HT1080 (cell line): ENCODE data around the gene ERF. TPM values are rescaled to one million over a fixed set of nuclear protein-coding genes. Genes with fewer than 3 reads are reported as not detected.

Source experiments
- DNase-seq: peaks from one replicate; pipeline ENCODE4 v3.0.0-alpha.2; 2015; ENCODE audit warnings: low read depth
- polyA plus RNA-seq, 2 experiments: library from polyadenylated mRNA; depleted of rRNA; stranded (reverse); fragments of >200 nt; gene quantifications; 2 replicates each; pipeline ENCODE4 v1.2.3, GENCODE V29; 2015
- total RNA-seq: library from RNA; depleted of rRNA; stranded (reverse); fragments of >200 nt; shearing (Covaris generic); gene quantifications from 2 replicates; pipeline ENCODE4 v1.2.3, GENCODE V29; 2014; rRNA removed

ERF gene
- 73.0 and 102 TPM in 2 replicates for total RNA-seq
- 70.3 and 81.1 TPM in 2 replicates for polyA plus RNA-seq (2015; cell fraction: cytosol; rRNA removed)
- polyA plus RNA-seq (2015; cell fraction: nucleus; rRNA removed) = 126 and 550 TPM in 2 replicates

GRCh38 chr19:42254850-42255765 is at the start of gene ERF:
Gene ERF (minus strand): TSS chr19:42255128. CDS start chr19:42254999, 129 bp downstream.
- peak; percentile 85 for DNase-seq

- DNase-seq = no peak
Observed at GRCh38 chr19:42303876-42304275, 48.9 kb upstream of the ERF start.

- no peak for DNase-seq
Observed at GRCh38 chr19:42303101-42303464, 48.2 kb upstream of the ERF start.

GRCh38 chr19:42301646-42302203 is 46.8 kb upstream of the ERF start, which contains the start of gene PRR19:
Gene PRR19 (plus strand): TSS chr19:42302132. CDS start chr19:42309585, 7,453 bp downstream.
- DNase-seq = no peak

- DNase-seq = no peak
Observed at GRCh38 chr19:42297039-42297438, 42.1 kb upstream of the ERF start.

- peak; percentile 60 for DNase-seq
Observed at GRCh38 chr19:42295831-42296525, 41.0 kb upstream of the ERF start.

GRCh38 chr19:42295342-42295741 is 40.4 kb upstream of the ERF start:
- no peak for DNase-seq

GRCh38 chr19:42294471-42295137 is 39.7 kb upstream of the ERF start:
- DNase-seq = no peak

- no peak for DNase-seq
Observed at GRCh38 chr19:42293948-42294347, 39.0 kb upstream of the ERF start.

- no peak for DNase-seq
Observed at GRCh38 chr19:42293540-42293939, 38.6 kb upstream of the ERF start.

GRCh38 chr19:42292963-42293362 is 38.0 kb upstream of the ERF start:
- no peak for DNase-seq

GRCh38 chr19:42292042-42292960 is 37.4 kb upstream of the ERF start:
- DNase-seq = no peak

GRCh38 chr19:42291435-42291810 is 36.5 kb upstream of the ERF start:
- no peak for DNase-seq

- DNase-seq = peak; percentile 44
Observed at GRCh38 chr19:42290523-42291434, 35.9 kb upstream of the ERF start.

- no peak for DNase-seq
Observed at GRCh38 chr19:42290136-42290522, 35.2 kb upstream of the ERF start.

GRCh38 chr19:42289556-42290041 is 34.7 kb upstream of the ERF start:
- DNase-seq = no peak

GRCh38 chr19:42288881-42289555 is 34.1 kb upstream of the ERF start:
- DNase-seq = no peak

GRCh38 chr19:42288387-42288786 is 33.5 kb upstream of the ERF start:
- DNase-seq = no peak

- no peak for DNase-seq
Observed at GRCh38 chr19:42287827-42288107, 32.8 kb upstream of the ERF start.
